DLD1 (cell line): Measurements from ENCODE around the gene TAP1.

ENCODE experiments used
- in situ Hi-C: cut with HindIII; loops from 2 replicates; pipeline ENCODE4 v1.10.0; 2017; ENCODE audit warnings: low sequenced_read_pairs

Gene TAP1

GRCh38 chr6:32842021-32842650 is 11.4 kb downstream of the TAP1 start:
- in situ Hi-C loops: loop anchor here (5.0 kb wide), 1 partner anchor 75 kb away; no protein-coding TSS in a partner anchor

GRCh38 chr6:32840604-32841246 is 12.8 kb downstream of the TAP1 start:
- in situ Hi-C loops: loop anchor here (5.0 kb wide), 1 partner anchor 73 kb away; no protein-coding TSS in a partner anchor

- in situ Hi-C loops: no loop called here
Observed at GRCh38 chr6:32839356-32839755, 14.1 kb downstream of the TAP1 start.

- in situ Hi-C loops: no loop called here
Observed at GRCh38 chr6:32838114-32838958, 15.2 kb downstream of the TAP1 start, which contains the start of gene TAP2. TAP2 (minus strand) TSS chr6:32838739; CDS start chr6:32838233, 506 bp downstream.

- in situ Hi-C loops: no loop called here
Observed at GRCh38 chr6:32837651-32838113, 15.8 kb downstream of the TAP1 start.

- in situ Hi-C loops: no loop called here
Observed at GRCh38 chr6:32836873-32837272, 16.6 kb downstream of the TAP1 start.

GRCh38 chr6:32835167-32835893 is 18.2 kb downstream of the TAP1 start:
- in situ Hi-C loops: no loop called here

GRCh38 chr6:32833664-32834063 is 19.8 kb downstream of the TAP1 start:
- in situ Hi-C loops: no loop called here

GRCh38 chr6:32832535-32832934 is 21.0 kb downstream of the TAP1 start:
- in situ Hi-C loops: no loop called here

GRCh38 chr6:32830936-32831335 is 22.6 kb downstream of the TAP1 start:
- in situ Hi-C loops: no loop called here

GRCh38 chr6:32830017-32830416 is 23.5 kb downstream of the TAP1 start:
- in situ Hi-C loops: no loop called here

- in situ Hi-C loops: no loop called here
Observed at GRCh38 chr6:32829495-32829894, 24.0 kb downstream of the TAP1 start.

GRCh38 chr6:32827025-32827424 is 26.5 kb downstream of the TAP1 start:
- in situ Hi-C loops: no loop called here

- in situ Hi-C loops: no loop called here
Observed at GRCh38 chr6:32825966-32826365, 27.5 kb downstream of the TAP1 start.

- in situ Hi-C loops: no loop called here
Observed at GRCh38 chr6:32819729-32820128, 33.8 kb downstream of the TAP1 start.

GRCh38 chr6:32818867-32819266 is 34.6 kb downstream of the TAP1 start:
- in situ Hi-C loops: no loop called here

- in situ Hi-C loops: no loop called here
Observed at GRCh38 chr6:32816746-32817204, 36.7 kb downstream of the TAP1 start, which contains the start of gene HLA-DOB. HLA-DOB (minus strand) TSS chr6:32817002; CDS start chr6:32816951, 51 bp downstream.

- in situ Hi-C loops: no loop called here
Observed at GRCh38 chr6:32815996-32816395, 37.5 kb downstream of the TAP1 start.

GRCh38 chr6:32815115-32815514 is 38.4 kb downstream of the TAP1 start:
- in situ Hi-C loops: no loop called here

GRCh38 chr6:32814145-32814544 is 39.4 kb downstream of the TAP1 start:
- in situ Hi-C loops: no loop called here

GRCh38 chr6:32809171-32809570 is 44.3 kb downstream of the TAP1 start:
- in situ Hi-C loops: no loop called here
